IPS-15b (cell line): ENCODE data around the gene FBF1.
A peak's percentile ranks its signal among the peaks of the same experiment; 100 is the strongest.

ENCODE experiments used
- H3K27me3 ChIP-seq: one replicate; pipeline ENCODE4 v1.6.1; 2013; ENCODE audit warnings: low read length; ENCODE audit not compliant: control insufficient read depth, insufficient read depth
- H3K36me3 ChIP-seq: one replicate; pipeline ENCODE4 v1.6.1; 2013; ENCODE audit warnings: low read length; ENCODE audit not compliant: control insufficient read depth, insufficient read depth
- H3K4me1 ChIP-seq: one replicate; pipeline ENCODE4 v1.6.1; 2013; ENCODE audit warnings: mild to moderate bottlenecking, low read length; ENCODE audit not compliant: control insufficient read depth, insufficient read depth
- H3K4me3 ChIP-seq: one replicate; pipeline ENCODE4 v1.5.1; 2013; ENCODE audit warnings: low read depth, low read length
- H3K9ac ChIP-seq: one replicate; pipeline ENCODE4 v1.6.1; 2013; ENCODE audit warnings: low read depth, mild to moderate bottlenecking, low read length
- H3K9me3 ChIP-seq: one replicate; pipeline ENCODE4 v1.6.1; 2013; ENCODE audit warnings: mild to moderate bottlenecking, low read length; ENCODE audit not compliant: control insufficient read depth, insufficient read depth

FBF1 gene

DNA sequence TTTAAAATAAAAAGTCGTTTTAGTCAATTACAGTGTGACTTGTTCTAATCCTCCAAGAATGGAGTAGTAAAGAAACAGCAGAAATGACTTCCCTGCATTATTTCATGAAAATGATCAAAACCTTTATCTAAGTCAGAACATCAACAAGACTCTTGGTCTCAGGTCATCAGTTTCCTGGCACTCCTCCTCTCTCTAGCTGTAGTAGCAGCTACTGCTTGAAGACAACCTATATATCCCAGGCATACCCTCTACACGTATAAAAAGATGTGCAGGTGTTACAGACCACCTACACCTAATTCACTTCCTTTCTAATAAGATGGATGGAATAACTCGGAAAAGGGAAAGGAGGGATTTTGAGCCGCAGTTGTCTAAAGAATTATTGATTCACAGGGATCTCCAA lies 1.6 kb upstream of the FBF1 start:
- no peaks in the 10 kb centered on the region for H3K36me3 ChIP-seq
- no peak overlapping the region for H3K4me3 ChIP-seq
- no peaks in the 10 kb centered on the region for H3K9me3 ChIP-seq
- no peak overlapping the region for H3K9ac ChIP-seq
- no peaks in the 10 kb centered on the region for H3K4me1 ChIP-seq
- H3K27me3 ChIP-seq = no peaks in the 10 kb centered on the region

GRCh38 chr17:75941442-75941819 lies 589 bp upstream of the FBF1 start:
- no peaks in the 10 kb centered on the region for H3K4me1 ChIP-seq
- no peaks in the 10 kb centered on the region for H3K36me3 ChIP-seq
- no peaks in the 10 kb centered on the region for H3K9me3 ChIP-seq
- H3K9ac ChIP-seq = no peak overlapping the region
- H3K4me3 ChIP-seq = peak overlapping the region; percentile 6
- no peaks in the 10 kb centered on the region for H3K27me3 ChIP-seq

DNA sequence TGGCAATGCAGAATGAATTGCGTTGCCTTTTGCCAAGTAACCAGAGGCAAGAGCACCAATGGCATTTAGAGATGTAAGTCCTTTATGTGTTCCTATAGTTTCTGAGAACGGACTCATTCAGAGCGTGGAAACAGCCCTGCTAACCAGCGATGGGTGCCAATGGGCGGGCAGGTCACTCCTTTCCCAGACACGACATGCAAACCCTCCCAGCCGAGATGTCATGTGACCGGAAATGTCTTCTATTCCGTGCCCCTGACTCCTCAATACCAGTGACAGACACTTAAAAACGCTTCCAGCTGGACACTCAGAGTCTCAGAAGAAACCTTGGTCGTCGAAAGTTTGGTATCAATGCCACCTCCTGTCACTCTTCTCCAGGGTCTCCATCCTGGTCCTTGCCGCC lies 3.2 kb downstream of the FBF1 start:
- Histone ChIP-seq H3K36me3 (no peaks in the 10 kb centered on the region), H3K4me1 (no peaks in the 10 kb centered on the region), H3K9me3 (no peaks in the 10 kb centered on the region), H3K27me3 (no peaks in the 10 kb centered on the region), H3K9ac (no peak overlapping the region), H3K4me3 (no peak overlapping the region)

DNA sequence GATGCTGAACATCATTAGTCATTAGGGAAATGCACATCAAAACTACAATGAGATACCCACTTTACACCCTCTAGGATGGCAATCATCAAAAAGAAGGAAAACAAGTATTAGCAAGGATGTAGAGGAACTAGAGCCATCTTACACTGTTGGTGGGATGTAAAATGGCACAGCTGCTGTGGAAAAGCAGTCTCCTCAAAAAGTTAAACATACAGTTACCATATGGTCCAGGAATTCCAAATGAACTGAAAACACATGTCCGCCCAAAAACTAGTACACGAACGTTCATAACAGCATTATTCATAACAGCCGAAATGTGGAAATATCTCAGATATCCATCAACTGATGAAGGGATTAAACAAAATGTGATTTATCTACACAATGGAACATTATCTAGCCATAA lies 7.0 kb downstream of the FBF1 start:
- H3K4me1 ChIP-seq = no peaks in the 10 kb centered on the region
- no peaks in the 10 kb centered on the region for H3K27me3 ChIP-seq
- H3K36me3 ChIP-seq = no peaks in the 10 kb centered on the region
- no peaks in the 10 kb centered on the region for H3K9me3 ChIP-seq
- no peak overlapping the region for H3K4me3 ChIP-seq
- no peak overlapping the region for H3K9ac ChIP-seq

DNA sequence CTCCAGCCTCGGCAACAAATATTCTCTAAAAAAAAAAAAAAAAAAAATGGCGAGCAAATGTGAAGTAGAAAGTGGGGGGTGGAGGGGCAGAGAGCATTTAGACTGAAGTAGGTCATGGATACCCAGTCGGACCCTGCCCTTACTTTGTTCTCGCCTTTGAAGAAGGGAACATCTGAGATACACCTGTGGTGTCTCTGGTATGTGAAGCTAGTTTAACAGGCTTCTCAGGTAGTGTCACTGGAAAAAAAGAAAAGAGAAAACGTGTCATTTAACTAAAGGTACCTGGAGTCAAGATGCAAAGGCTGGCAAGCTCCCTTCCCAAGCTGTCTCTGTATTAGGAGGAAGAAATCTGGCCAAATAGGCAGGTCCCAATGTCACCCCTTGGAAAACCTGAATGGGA lies 8.0 kb downstream of the FBF1 start:
- Histone ChIP-seq H3K9me3 (no peaks in the 10 kb centered on the region), H3K4me1 (no peaks in the 10 kb centered on the region), H3K36me3 (no peaks in the 10 kb centered on the region), H3K4me3 (no peak overlapping the region), H3K9ac (no peak overlapping the region), H3K27me3 (no peaks in the 10 kb centered on the region)

DNA sequence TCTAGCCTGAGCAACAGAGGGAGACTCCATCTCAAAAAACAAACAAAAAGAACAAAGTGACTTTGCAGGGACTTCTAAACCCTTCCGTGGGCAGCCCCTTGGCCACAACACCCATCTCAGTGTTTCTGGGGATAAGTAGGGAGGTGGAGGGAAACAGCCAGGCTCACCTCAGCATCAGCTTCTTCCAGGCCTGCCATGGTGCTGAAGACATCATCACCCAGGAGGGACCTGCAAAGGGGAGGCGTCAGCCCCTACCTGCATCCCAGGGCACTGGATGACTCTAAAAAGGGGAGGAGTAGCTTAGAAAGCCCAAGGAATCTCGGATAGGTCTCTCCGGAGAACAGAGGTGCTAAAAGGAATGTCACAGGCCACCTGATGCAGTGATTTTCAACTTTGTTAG lies 9.8 kb downstream of the FBF1 start:
- Histone ChIP-seq H3K4me1 (no peaks in the 10 kb centered on the region), H3K9ac (no peak overlapping the region), H3K27me3 (no peaks in the 10 kb centered on the region), H3K9me3 (no peaks in the 10 kb centered on the region), H3K4me3 (no peak overlapping the region), H3K36me3 (no peaks in the 10 kb centered on the region)

- Histone ChIP-seq H3K9me3 (no peaks in the 10 kb centered on the region), H3K4me1 (no peaks in the 10 kb centered on the region), H3K36me3 (peaks cover 9% of the 10 kb centered on the region), H3K4me3 (no peak overlapping the region), H3K9ac (no peak overlapping the region), H3K27me3 (no peaks in the 10 kb centered on the region)
Measured at GRCh38 chr17:75927286-75927922, 13.4 kb downstream of the FBF1 start.

- Histone ChIP-seq H3K4me3 (no peak overlapping the region), H3K27me3 (no peaks in the 10 kb centered on the region), H3K9ac (no peak overlapping the region), H3K36me3 (peaks cover 9% of the 10 kb centered on the region), H3K9me3 (no peaks in the 10 kb centered on the region), H3K4me1 (no peaks in the 10 kb centered on the region)
Measured at GRCh38 chr17:75926456-75926855, 14.4 kb downstream of the FBF1 start.

DNA sequence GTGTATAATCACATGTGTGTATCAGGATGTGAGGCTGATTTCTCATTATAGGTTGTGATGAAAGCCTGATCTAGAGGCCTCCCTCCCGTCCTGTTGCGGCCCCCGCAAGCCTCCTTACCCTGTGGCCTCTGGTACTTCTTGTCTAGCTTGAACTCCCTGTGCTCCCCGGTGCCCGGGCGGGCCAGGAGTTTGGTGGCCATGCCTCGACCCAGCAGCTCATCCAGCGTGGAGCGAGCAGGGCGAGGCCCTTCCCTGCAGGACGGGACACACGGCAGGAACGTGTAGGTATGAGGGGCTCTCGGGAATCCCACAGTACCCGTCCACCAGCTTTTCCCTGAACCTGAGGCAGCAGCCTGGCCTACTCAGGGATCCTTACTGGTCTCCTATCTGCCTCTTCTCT lies 14.9 kb downstream of the FBF1 start:
- peaks cover 9% of the 10 kb centered on the region for H3K36me3 ChIP-seq

GRCh38 chr17:75925103-75925502 lies 15.7 kb downstream of the FBF1 start:
- Histone ChIP-seq H3K4me1 (no peaks in the 10 kb centered on the region), H3K4me3 (no peak overlapping the region), H3K27me3 (no peaks in the 10 kb centered on the region), H3K36me3 (peaks cover 9% of the 10 kb centered on the region), H3K9me3 (no peaks in the 10 kb centered on the region), H3K9ac (no peak overlapping the region)

More for the DNA sequence above, 14.9 kb downstream of the FBF1 start:
- Histone ChIP-seq H3K9ac (no peak overlapping the region), H3K27me3 (no peaks in the 10 kb centered on the region), H3K4me1 (no peaks in the 10 kb centered on the region), H3K9me3 (no peaks in the 10 kb centered on the region), H3K4me3 (no peak overlapping the region)

DNA sequence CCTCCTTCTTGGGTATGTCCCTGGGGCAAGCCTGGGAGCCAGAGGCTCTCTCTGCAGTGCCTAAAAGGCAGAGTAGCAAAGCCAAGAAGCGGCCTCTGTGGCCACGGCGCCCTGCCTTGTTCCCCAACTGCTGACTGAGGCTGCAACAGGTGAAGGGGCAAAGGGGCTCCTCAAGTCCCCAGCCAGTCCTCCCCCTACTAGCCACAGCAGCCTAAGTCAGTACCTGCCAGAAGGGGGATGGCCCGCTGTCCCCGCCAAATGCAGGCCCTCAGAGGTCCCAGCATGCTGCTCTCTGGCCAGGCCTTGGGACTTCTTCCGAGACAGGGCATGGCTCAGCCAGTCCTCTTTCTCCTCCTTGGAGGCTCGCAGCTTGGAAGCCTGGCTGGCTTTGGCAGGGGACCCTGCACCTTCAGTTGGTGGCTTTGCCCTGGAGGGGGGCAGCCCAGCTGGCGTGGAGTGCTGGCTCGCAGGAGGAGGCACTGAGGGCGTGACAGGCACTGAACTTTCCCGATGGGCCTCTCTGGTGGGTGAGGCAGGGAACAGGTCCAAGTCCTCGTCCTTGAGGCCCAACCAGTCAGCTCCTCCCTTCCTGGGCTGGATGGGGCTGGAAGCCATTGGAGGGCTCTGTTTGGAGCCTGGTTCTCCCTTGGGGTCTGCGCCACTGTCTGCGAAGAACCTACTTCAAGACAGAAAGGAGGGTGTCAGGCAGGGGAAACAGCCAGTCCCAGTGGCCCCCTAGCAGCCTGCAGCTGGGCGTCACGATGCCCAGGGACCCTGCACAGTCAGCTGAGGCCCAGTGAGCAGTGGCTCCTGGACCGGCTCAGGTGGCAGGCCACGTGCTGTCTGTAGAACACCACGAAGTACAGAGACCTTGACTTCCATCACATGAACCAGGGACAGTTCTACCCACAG lies 17.6 kb downstream of the FBF1 start:
- Histone ChIP-seq H3K9ac (no peak overlapping the region), H3K36me3 (peaks cover 9% of the 10 kb centered on the region), H3K27me3 (no peaks in the 10 kb centered on the region), H3K9me3 (no peaks in the 10 kb centered on the region), H3K4me3 (no peak overlapping the region), H3K4me1 (no peaks in the 10 kb centered on the region)
